Measurements from ENCODE around the gene TP53RK.

Gene TP53RK

DNA sequence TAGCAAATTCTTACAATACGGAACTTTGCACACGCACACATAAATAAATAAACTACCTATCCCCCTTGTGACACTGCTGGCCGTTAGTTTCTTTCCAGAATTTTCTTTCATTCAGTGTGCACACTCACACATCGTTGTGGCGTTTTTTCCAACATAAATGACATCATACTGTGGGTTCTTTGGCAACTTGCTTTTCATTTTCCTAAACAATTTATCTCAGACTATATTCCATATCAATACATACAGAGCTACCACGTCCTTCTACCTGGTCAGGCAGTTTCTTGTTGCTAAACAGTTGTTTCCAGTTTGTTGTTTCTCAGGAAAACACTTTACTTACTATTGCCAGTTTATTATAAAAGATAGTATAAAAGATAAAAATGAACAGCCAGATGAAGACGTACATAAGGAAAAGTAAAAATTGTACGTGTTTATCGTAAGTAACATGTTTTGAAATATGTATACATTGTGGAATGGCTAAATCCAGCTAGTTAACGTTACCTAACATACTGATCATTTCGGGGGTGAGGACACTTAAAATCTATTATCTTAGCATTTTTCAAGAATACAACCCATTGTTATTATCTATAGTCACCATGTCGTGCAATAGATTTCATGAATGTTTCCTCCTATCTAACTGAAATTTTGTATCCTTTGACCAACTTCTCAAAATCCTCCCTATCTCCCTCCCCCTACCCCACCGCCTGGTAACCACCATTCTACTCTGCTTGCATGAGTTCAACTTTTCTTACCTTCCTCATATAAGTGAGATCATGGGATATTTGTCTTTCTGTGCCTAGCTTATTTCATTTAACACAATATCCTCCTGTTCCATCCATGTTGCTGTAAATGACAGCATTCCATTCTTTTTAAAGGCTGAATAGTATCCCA lies 1.2 kb upstream of the TP53RK start:
- TF ChIP-seq ZFP3 (CRISPR knock-in tag; IDR thresholded peaks at IDR 0.05) (no peak), OSR1 (CRISPR knock-in tag; IDR thresholded peaks at IDR 0.05) (no peak), ZFP30 (CRISPR knock-in tag; IDR thresholded peaks at IDR 0.05) (no peak), TCF4 (CRISPR knock-in tag; IDR thresholded peaks at IDR 0.05; ENCODE audit: borderline replicate concordance) (no peak), RARB (CRISPR knock-in tag; IDR thresholded peaks at IDR 0.05) (no peak), CSDC2 (CRISPR knock-in tag; IDR thresholded peaks at IDR 0.05) (no peak), ISL1 (CRISPR knock-in tag; IDR thresholded peaks at IDR 0.05) (no peak)
- TF ChIP-seq, protein P1, sequence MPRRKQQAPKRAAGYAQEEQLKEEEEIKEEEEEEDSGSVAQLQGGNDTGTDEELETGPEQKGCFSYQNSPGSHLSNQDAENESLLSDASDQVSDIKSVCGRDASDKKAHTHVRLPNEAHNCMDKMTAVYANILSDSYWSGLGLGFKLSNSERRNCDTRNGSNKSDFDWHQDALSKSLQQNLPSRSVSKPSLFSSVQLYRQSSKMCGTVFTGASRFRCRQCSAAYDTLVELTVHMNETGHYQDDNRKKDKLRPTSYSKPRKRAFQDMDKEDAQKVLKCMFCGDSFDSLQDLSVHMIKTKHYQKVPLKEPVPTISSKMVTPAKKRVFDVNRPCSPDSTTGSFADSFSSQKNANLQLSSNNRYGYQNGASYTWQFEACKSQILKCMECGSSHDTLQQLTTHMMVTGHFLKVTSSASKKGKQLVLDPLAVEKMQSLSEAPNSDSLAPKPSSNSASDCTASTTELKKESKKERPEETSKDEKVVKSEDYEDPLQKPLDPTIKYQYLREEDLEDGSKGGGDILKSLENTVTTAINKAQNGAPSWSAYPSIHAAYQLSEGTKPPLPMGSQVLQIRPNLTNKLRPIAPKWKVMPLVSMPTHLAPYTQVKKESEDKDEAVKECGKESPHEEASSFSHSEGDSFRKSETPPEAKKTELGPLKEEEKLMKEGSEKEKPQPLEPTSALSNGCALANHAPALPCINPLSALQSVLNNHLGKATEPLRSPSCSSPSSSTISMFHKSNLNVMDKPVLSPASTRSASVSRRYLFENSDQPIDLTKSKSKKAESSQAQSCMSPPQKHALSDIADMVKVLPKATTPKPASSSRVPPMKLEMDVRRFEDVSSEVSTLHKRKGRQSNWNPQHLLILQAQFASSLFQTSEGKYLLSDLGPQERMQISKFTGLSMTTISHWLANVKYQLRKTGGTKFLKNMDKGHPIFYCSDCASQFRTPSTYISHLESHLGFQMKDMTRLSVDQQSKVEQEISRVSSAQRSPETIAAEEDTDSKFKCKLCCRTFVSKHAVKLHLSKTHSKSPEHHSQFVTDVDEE (CRISPR knock-in tag; IDR thresholded peaks at IDR 0.05) = no peak
- ATAC-seq = no peak

DNA sequence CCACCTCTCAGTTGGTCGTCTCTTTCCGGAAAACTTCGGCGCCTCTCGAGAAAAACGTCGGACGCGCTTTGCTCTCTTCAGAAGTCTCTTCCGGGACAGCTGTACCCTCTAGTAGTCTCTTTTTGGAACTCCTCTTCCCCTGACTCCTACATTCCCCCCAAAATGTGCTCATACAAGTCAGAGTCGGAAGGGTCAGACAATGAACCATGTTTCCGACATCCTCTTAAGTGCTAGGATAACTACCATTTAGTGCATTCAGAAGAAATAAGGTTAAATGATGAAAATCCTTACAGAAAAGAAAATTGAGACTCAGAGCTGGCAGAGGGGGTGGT lies 476 bp upstream of the TP53RK start:
- no peak for TF ChIP-seq TOX (CRISPR knock-in tag; IDR thresholded peaks at IDR 0.05; ENCODE audit: borderline replicate concordance)
- TF ChIP-seq, protein P2, sequence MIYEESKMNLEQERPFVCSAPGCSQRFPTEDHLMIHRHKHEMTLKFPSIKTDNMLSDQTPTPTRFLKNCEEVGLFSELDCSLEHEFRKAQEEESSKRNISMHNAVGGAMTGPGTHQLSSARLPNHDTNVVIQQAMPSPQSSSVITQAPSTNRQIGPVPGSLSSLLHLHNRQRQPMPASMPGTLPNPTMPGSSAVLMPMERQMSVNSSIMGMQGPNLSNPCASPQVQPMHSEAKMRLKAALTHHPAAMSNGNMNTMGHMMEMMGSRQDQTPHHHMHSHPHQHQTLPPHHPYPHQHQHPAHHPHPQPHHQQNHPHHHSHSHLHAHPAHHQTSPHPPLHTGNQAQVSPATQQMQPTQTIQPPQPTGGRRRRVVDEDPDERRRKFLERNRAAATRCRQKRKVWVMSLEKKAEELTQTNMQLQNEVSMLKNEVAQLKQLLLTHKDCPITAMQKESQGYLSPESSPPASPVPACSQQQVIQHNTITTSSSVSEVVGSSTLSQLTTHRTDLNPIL (CRISPR knock-in tag; IDR thresholded peaks at IDR 0.05; ENCODE audit: low read depth) = no peak
- TF ChIP-seq CSDC2 (CRISPR knock-in tag; IDR thresholded peaks at IDR 0.05) = no peak
- TF ChIP-seq ZNF8 (CRISPR knock-in tag; IDR thresholded peaks at IDR 0.05) = no peak
- no peak for TF ChIP-seq PPARA (CRISPR knock-in tag; IDR thresholded peaks at IDR 0.05; ENCODE audit: borderline replicate concordance)
- TF ChIP-seq SNAI2 (CRISPR knock-in tag; IDR thresholded peaks at IDR 0.05) = no peak
- no peak for TF ChIP-seq ZNF70 (CRISPR knock-in tag; IDR thresholded peaks at IDR 0.05)
- TF ChIP-seq, protein P1 (CRISPR knock-in tag; IDR thresholded peaks at IDR 0.05) = no peak
- TF ChIP-seq ZNF565 (CRISPR knock-in tag; conservative IDR thresholded peaks at IDR 0.05; ENCODE audit: low read depth) = no peak
- no peak for TF ChIP-seq ZFP3 (CRISPR knock-in tag; IDR thresholded peaks at IDR 0.05)
- TF ChIP-seq BACH2 (CRISPR knock-in tag; IDR thresholded peaks at IDR 0.05; ENCODE audit: borderline replicate concordance) = no peak
- TF ChIP-seq OSR1 (CRISPR knock-in tag; IDR thresholded peaks at IDR 0.05) = no peak
- TF ChIP-seq, protein P3, sequence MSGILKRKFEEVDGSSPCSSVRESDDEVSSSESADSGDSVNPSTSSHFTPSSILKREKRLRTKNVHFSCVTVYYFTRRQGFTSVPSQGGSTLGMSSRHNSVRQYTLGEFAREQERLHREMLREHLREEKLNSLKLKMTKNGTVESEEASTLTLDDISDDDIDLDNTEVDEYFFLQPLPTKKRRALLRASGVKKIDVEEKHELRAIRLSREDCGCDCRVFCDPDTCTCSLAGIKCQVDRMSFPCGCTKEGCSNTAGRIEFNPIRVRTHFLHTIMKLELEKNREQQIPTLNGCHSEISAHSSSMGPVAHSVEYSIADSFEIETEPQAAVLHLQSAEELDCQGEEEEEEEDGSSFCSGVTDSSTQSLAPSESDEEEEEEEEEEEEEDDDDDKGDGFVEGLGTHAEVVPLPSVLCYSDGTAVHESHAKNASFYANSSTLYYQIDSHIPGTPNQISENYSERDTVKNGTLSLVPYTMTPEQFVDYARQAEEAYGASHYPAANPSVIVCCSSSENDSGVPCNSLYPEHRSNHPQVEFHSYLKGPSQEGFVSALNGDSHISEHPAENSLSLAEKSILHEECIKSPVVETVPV (CRISPR knock-in tag; IDR thresholded peaks at IDR 0.05) = no peak
- TF ChIP-seq ISL1 (CRISPR knock-in tag; IDR thresholded peaks at IDR 0.05) = no peak
- TF ChIP-seq RARB (CRISPR knock-in tag; IDR thresholded peaks at IDR 0.05) = no peak
- ATAC-seq = no peak

DNA sequence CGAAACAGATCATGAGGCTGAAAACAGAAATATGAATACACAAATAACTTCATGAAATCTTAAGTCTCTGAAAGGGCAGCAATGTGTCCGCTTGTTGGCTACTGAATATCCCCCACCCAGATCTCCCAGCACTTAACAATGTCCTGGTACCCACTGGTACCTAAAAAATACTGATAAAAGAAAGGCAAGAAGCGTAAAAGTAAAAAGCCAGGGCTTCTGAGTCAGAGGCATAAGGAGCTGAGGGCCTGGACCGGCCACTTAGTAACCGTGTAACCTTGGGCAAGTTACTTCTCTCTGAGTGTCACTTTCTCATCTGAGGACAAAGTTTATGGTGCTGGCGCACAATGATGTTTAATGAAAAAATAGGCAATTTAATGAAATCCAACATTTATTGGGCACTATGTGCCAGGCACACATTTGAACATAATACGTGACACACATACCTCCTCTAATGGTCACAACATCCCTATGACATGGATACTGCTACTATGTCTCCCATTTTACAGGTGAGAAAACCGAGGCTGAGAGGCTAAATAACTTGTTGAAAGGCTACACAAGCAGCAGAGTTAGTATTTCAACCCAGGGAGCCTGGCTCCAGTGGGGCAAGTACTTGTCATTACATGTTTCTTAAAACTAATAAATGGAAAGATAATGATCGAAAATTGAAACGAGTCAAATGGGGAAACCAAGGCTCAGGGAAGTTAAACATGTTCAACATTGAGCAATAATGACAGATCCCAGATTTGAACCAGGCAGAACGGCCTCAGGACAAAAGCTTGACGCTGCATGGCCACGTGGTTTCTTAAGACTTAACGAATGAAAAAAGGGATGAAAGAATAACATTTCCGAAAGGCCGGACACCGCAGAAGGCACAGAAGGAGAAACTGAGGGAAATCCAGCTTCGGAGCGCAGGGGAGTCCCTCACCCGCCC lies 828 bp downstream of the TP53RK start:
- ATAC-seq = no peak
- TF ChIP-seq ZNF565 (CRISPR knock-in tag; conservative IDR thresholded peaks at IDR 0.05; ENCODE audit: low read depth) = no peak
- no peak for TF ChIP-seq CSDC2 (CRISPR knock-in tag; IDR thresholded peaks at IDR 0.05)
- TF ChIP-seq, protein P4, sequence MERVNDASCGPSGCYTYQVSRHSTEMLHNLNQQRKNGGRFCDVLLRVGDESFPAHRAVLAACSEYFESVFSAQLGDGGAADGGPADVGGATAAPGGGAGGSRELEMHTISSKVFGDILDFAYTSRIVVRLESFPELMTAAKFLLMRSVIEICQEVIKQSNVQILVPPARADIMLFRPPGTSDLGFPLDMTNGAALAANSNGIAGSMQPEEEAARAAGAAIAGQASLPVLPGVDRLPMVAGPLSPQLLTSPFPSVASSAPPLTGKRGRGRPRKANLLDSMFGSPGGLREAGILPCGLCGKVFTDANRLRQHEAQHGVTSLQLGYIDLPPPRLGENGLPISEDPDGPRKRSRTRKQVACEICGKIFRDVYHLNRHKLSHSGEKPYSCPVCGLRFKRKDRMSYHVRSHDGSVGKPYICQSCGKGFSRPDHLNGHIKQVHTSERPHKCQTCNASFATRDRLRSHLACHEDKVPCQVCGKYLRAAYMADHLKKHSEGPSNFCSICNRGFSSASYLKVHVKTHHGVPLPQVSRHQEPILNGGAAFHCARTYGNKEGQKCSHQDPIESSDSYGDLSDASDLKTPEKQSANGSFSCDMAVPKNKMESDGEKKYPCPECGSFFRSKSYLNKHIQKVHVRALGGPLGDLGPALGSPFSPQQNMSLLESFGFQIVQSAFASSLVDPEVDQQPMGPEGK (CRISPR knock-in tag; IDR thresholded peaks at IDR 0.05; ENCODE audit: borderline replicate concordance) = no peak
- TF ChIP-seq, protein P5, sequence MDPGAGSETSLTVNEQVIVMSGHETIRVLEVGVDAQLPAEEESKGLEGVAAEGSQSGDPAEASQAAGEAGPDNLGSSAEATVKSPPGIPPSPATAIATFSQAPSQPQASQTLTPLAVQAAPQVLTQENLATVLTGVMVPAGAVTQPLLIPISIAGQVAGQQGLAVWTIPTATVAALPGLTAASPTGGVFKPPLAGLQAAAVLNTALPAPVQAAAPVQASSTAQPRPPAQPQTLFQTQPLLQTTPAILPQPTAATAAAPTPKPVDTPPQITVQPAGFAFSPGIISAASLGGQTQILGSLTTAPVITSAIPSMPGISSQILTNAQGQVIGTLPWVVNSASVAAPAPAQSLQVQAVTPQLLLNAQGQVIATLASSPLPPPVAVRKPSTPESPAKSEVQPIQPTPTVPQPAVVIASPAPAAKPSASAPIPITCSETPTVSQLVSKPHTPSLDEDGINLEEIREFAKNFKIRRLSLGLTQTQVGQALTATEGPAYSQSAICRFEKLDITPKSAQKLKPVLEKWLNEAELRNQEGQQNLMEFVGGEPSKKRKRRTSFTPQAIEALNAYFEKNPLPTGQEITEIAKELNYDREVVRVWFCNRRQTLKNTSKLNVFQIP (CRISPR knock-in tag; IDR thresholded peaks at IDR 0.05; ENCODE audit: borderline replicate concordance, low read depth) = no peak
- TF ChIP-seq ARNTL (CRISPR knock-in tag; IDR thresholded peaks at IDR 0.05; ENCODE audit: borderline replicate concordance, low read depth) = no peak
- no peak for TF ChIP-seq RARB (CRISPR knock-in tag; IDR thresholded peaks at IDR 0.05)
- TF ChIP-seq, protein P3 (CRISPR knock-in tag; IDR thresholded peaks at IDR 0.05) = no peak
- TF ChIP-seq ZC3H10 (CRISPR knock-in tag; IDR thresholded peaks at IDR 0.05) = no peak
- TF ChIP-seq OSR1 (CRISPR knock-in tag; IDR thresholded peaks at IDR 0.05) = no peak
